Keratinocyte (primary cell): ENCODE measurements around the gene WNK2. TPM values are rescaled to one million over a fixed set of nuclear protein-coding genes. Genes with fewer than 3 reads are reported as not detected.
"Not testable (repeated sequence)": the region's sequence is repeated elsewhere in the genome, so short reads cannot be mapped to it uniquely, and the experiment has no call there.

Experiments used
- DNase-seq: peaks from one replicate; pipeline ENCODE4 v3.0.0-alpha.2; 2011; ENCODE audit warnings: low read depth, missing footprints, low spot score
- FAIRE-seq: peaks from 2 replicates; lab custom pipeline; 2011; peaks lifted over from hg19 to GRCh38; lab: Jason Lieb, UNC
- H2AFZ ChIP-seq: 2 replicates; pipeline ENCODE4 v1.6.0; 2012; ENCODE audit warnings: low read length, control low read depth, inconsistent platforms; ENCODE audit not compliant: control insufficient read depth
- H3K27ac ChIP-seq: 2 replicates; pipeline ENCODE4 v1.5.1; 2011; ENCODE audit warnings: low read length; ENCODE audit not compliant: control insufficient read depth, insufficient read depth
- H3K27me3 ChIP-seq: 3 replicates; pipeline ENCODE4 v1.6.0; 2011; ENCODE audit warnings: low read length; ENCODE audit not compliant: control insufficient read depth, insufficient read depth; ENCODE audit errors: extremely low read depth
- H3K36me3 ChIP-seq, 2 experiments: 2 replicates in 1 of 2; 3 replicates in 1 of 2; pipeline ENCODE4 v1.5.1; 2011; ENCODE audit warnings: low read length in 2 of 2, mild to moderate bottlenecking in 1 of 2; ENCODE audit not compliant: control insufficient read depth in 2 of 2, insufficient read depth in 2 of 2; ENCODE audit errors: extremely low read depth in 1 of 2
- H3K4me1 ChIP-seq: 3 replicates; pipeline ENCODE4 v1.5.1; 2011; ENCODE audit warnings: low read length; ENCODE audit not compliant: control insufficient read depth, insufficient read depth; ENCODE audit errors: extremely low read depth
- H3K4me2 ChIP-seq: 3 replicates; pipeline ENCODE4 v1.6.0; 2011; ENCODE audit warnings: low read depth, low read length; ENCODE audit not compliant: control insufficient read depth, insufficient read depth; ENCODE audit errors: extremely low read depth
- H3K4me3 ChIP-seq, 3 experiments: fragments of 200-600 bp in 1 of 3; sonication (generic) in 1 of 3; 2 replicates in 2 of 3; 3 replicates in 1 of 3; pipeline ENCODE4 v1.5.1; 2011 to 2016; ENCODE audit warnings: low read length in 3 of 3, mild to moderate bottlenecking in 3 of 3, control low read depth in 2 of 3, inconsistent platforms in 1 of 3, low read depth in 1 of 3, mixed read lengths in 1 of 3, mixed run types in 1 of 3, moderate library complexity in 1 of 3; ENCODE audit not compliant: control insufficient read depth in 2 of 3, insufficient read depth in 2 of 3; ENCODE audit errors: extremely low read depth in 1 of 3
- H3K79me2 ChIP-seq: 2 replicates; pipeline ENCODE4 v1.6.0; 2012; ENCODE audit warnings: low read length; ENCODE audit not compliant: control insufficient read depth, insufficient read depth
- H3K9ac ChIP-seq: 3 replicates; pipeline ENCODE4 v1.6.0; 2011; ENCODE audit warnings: low read length; ENCODE audit not compliant: control insufficient read depth, insufficient read depth; ENCODE audit errors: extremely low read depth
- H3K9me1 ChIP-seq: 3 replicates; pipeline ENCODE4 v1.6.0; 2011; ENCODE audit warnings: low read length; ENCODE audit not compliant: control insufficient read depth, insufficient read depth; ENCODE audit errors: extremely low read depth
- H3K9me3 ChIP-seq: 2 replicates; pipeline ENCODE4 v1.5.1; 2012; ENCODE audit warnings: low read depth, low read length; ENCODE audit not compliant: control insufficient read depth
- H4K20me1 ChIP-seq: 3 replicates; pipeline ENCODE4 v1.6.0; 2011; ENCODE audit warnings: low read length; ENCODE audit not compliant: control insufficient read depth, insufficient read depth; ENCODE audit errors: extremely low read depth
- CTCF ChIP-seq, 3 experiments: IDR thresholded peaks in 1 of 3; conservative IDR thresholded peaks in 1 of 3; optimal IDR thresholded peaks in 1 of 3; 2 replicates in 2 of 3; 3 replicates in 1 of 3; pipeline versions ENCODE3 to v1.5.1; 2011; ENCODE audit warnings: low read length in 3 of 3, mild to moderate bottlenecking in 3 of 3, moderate library complexity in 2 of 3, control low read depth in 1 of 3, inconsistent platforms in 1 of 3; ENCODE audit not compliant: insufficient read depth in 2 of 3; ENCODE audit errors: extremely low read depth in 1 of 3
- EZH2 ChIP-seq: IDR thresholded peaks from one replicate; pipeline ENCODE4 v1.6.1; 2012; ENCODE audit warnings: inconsistent platforms, mild to moderate bottlenecking, low read length, moderate library complexity
- dilution Hi-C: fragments of 300-500 bp; cut with MboI; formaldehyde crosslinking; loops from one replicate; pipeline ENCODE4 v1.7.0; 2020; ENCODE audit warnings: low sequenced_read_pairs; ENCODE audit not compliant: extremely low pct_ligation_motif_present
- polyA plus RNA-seq, 5 experiments: library from polyadenylated mRNA; depleted of rRNA in 3 of 5; stranded (reverse) in 3 of 5; stranded (forward) in 1 of 5; unstranded in 1 of 5; fragments of >200 nt; gene quantifications; 1 replicate in 1 of 5; 2 replicates in 3 of 5; 3 replicates in 1 of 5; pipeline versions ENCODE4 v1.2.1 to v1.2.3, GENCODE V29; 2011 to 2012; ENCODE audit warnings: missing spikeins in 2 of 5, low read depth in 1 of 5, low replicate concordance in 1 of 5

WNK2 gene
- polyA plus RNA-seq, 1 donor (not counting 4 experiments of a cell fraction or from before 2014, with no cell fraction given) = not detected

GRCh38 chr9:93250185-93250584 lies 66.2 kb downstream of the WNK2 start:
- TF ChIP-seq EZH2 = no peak
- no peak for TF ChIP-seq CTCF (optimal IDR thresholded peaks at IDR 0.05 in 1 of 3, IDR thresholded peaks at IDR 0.05 in 1 of 3, conservative IDR thresholded peaks at IDR 0.05 in 1 of 3; ENCODE audit: extremely low read depth in 1 of 3, insufficient read depth in 2 of 3, low read length in 3 of 3)
- no peaks in the 10 kb centered on the region for H3K9me3 ChIP-seq
- H3K4me2 ChIP-seq = no peak overlapping the region
- DNase-seq = no peak
- H3K36me3 ChIP-seq = no peaks in the 10 kb centered on the region
- no peaks in the 10 kb centered on the region for H3K4me1 ChIP-seq
- no peak overlapping the region for H3K9ac ChIP-seq
- no peaks in the 10 kb centered on the region for H3K79me2 ChIP-seq
- FAIRE-seq = no peak
- H3K9me1 ChIP-seq = no peaks in the 10 kb centered on the region
- no peak overlapping the region for H2AFZ ChIP-seq
- no peaks in the 10 kb centered on the region for H4K20me1 ChIP-seq
- no peak overlapping the region for H3K27ac ChIP-seq
- no peak overlapping the region for H3K4me3 ChIP-seq
- peaks cover 7% of the 10 kb centered on the region for H3K27me3 ChIP-seq
- dilution Hi-C loops = no loop called here

- H3K9me1 ChIP-seq, FAIRE-seq, H3K27ac ChIP-seq, H4K20me1 ChIP-seq, H3K9me3 ChIP-seq, DNase-seq, H3K4me1 ChIP-seq, H3K4me2 ChIP-seq, H3K9ac ChIP-seq, H3K27me3 ChIP-seq, H3K4me3 ChIP-seq, dilution Hi-C loops, H3K36me3 ChIP-seq, H2AFZ ChIP-seq, H3K79me2 ChIP-seq: not testable (repeated sequence)
These were observed 67.4 kb downstream of the WNK2 start for GRCh38 chr9:93251309-93251708.

- Histone ChIP-seq H3K27ac (no peak overlapping the region), H3K4me1 (no peaks in the 10 kb centered on the region), H3K4me3 (no peak overlapping the region), H3K27me3 (peaks cover 3% of the 10 kb centered on the region), H3K4me2 (no peak overlapping the region), H3K9me1 (no peaks in the 10 kb centered on the region), H3K36me3 (no peaks in the 10 kb centered on the region), H3K79me2 (no peaks in the 10 kb centered on the region), H3K9me3 (no peaks in the 10 kb centered on the region), H2AFZ (no peak overlapping the region), H3K9ac (no peak overlapping the region), H4K20me1 (no peaks in the 10 kb centered on the region)
- TF ChIP-seq CTCF (optimal IDR thresholded peaks at IDR 0.05 in 1 of 3, IDR thresholded peaks at IDR 0.05 in 1 of 3, conservative IDR thresholded peaks at IDR 0.05 in 1 of 3; ENCODE audit: extremely low read depth in 1 of 3, insufficient read depth in 2 of 3, low read length in 3 of 3) (no peak), EZH2 (no peak)
- dilution Hi-C loops = no loop called here
- DNase-seq (no peak), FAIRE-seq (no peak)
These were observed 68.3 kb downstream of the WNK2 start for GRCh38 chr9:93252116-93252780.
